HEK293 (cell line): ENCODE measurements around the gene SLX9.

Experiments used
- GLIS2 ChIP-seq: fragments of 450-650 bp; formaldehyde crosslinking; IDR thresholded peaks from 2 replicates; pipeline ENCODE4 v1.5.1; 2016; ENCODE audit warnings: missing biosample characterization, missing genetic modification characterization
- KLF8 ChIP-seq: fragments of 450-650 bp; formaldehyde crosslinking; IDR thresholded peaks from 2 replicates; pipeline ENCODE4 v1.5.1; 2016; ENCODE audit warnings: missing biosample characterization, missing genetic modification characterization
- ZBTB48 ChIP-seq: fragments of 450-650 bp; formaldehyde crosslinking; IDR thresholded peaks from 2 replicates; pipeline ENCODE4 v1.5.1; 2016; ENCODE audit warnings: missing biosample characterization, missing genetic modification characterization
- ZEB2 ChIP-seq: fragments of 450-650 bp; formaldehyde crosslinking; IDR thresholded peaks from 2 replicates; pipeline ENCODE4 v1.5.1; 2016; ENCODE audit warnings: missing biosample characterization, missing genetic modification characterization
- ZNF140 ChIP-seq: fragments of 450-650 bp; formaldehyde crosslinking; IDR thresholded peaks from 2 replicates; pipeline ENCODE4 v1.5.1; 2016; ENCODE audit warnings: missing biosample characterization, missing genetic modification characterization
- ZNF548 ChIP-seq: fragments of 450-650 bp; formaldehyde crosslinking; IDR thresholded peaks from 2 replicates; pipeline ENCODE4 v1.5.1; 2016; ENCODE audit warnings: missing biosample characterization, missing genetic modification characterization
- TF ChIP-seq, protein P1 (sequence below): fragments of 450-650 bp; formaldehyde crosslinking; conservative IDR thresholded peaks from 2 replicates; pipeline ENCODE4 v1.5.1; 2016; ENCODE audit warnings: low read depth, missing biosample characterization, missing genetic modification characterization
- TF ChIP-seq, protein P2 (sequence below): fragments of 450-650 bp; formaldehyde crosslinking; IDR thresholded peaks from 2 replicates; pipeline ENCODE4 v1.5.1; 2016; ENCODE audit warnings: missing biosample characterization, missing genetic modification characterization, low read depth

The SLX9 gene

DNA sequence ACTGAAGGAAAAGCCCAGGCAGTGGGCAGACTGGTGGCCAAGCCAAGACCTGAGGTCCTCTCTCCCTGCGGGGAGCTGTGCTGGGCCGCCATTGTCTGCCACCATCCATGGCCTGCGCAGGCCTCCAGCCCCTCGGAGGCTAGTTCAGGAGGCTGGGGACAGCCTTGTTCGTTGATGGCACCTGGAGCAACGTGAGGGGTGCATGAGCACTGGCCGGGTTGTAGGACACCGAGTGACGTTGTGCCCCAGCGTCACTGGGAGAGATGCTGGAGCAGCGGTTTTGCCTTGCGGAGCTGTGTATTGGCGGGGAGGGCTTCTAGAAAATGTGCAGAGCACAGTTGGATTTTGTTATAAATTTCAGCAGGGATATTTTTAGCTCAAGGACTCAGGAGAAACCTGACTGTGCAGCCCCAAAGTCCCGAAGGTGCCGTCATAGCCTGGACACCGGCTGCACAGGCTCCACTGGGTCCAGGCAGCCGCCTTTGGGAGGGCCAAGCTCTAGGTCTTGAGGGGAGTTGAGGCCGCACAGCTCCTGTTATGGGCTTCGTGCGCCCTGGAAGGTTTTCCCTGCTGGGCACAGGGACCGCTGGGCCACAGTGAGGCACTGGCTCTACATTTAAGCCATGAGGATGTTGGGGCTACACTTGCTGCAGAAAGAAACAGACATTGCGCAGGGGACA is 86.4 kb downstream of the SLX9 start (continued):
- TF ChIP-seq, protein P1, sequence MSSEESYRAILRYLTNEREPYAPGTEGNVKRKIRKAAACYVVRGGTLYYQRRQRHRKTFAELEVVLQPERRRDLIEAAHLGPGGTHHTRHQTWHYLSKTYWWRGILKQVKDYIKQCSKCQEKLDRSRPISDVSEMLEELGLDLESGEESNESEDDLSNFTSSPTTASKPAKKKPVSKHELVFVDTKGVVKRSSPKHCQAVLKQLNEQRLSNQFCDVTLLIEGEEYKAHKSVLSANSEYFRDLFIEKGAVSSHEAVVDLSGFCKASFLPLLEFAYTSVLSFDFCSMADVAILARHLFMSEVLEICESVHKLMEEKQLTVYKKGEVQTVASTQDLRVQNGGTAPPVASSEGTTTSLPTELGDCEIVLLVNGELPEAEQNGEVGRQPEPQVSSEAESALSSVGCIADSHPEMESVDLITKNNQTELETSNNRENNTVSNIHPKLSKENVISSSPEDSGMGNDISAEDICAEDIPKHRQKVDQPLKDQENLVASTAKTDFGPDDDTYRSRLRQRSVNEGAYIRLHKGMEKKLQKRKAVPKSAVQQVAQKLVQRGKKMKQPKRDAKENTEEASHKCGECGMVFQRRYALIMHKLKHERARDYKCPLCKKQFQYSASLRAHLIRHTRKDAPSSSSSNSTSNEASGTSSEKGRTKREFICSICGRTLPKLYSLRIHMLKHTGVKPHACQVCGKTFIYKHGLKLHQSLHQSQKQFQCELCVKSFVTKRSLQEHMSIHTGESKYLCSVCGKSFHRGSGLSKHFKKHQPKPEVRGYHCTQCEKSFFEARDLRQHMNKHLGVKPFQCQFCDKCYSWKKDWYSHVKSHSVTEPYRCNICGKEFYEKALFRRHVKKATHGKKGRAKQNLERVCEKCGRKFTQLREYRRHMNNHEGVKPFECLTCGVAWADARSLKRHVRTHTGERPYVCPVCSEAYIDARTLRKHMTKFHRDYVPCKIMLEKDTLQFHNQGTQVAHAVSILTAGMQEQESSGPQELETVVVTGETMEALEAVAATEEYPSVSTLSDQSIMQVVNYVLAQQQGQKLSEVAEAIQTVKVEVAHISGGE (tag by site-specific recombination): no peak
- no peak for TF ChIP-seq ZEB2
- no peak for TF ChIP-seq KLF8 (tag by site-specific recombination)
- no peak for TF ChIP-seq ZNF140 (tag by site-specific recombination)
- no peak for TF ChIP-seq GLIS2
- no peak for TF ChIP-seq ZBTB48 (tag by site-specific recombination)
- no peak for TF ChIP-seq ZNF548 (tag by site-specific recombination)
- TF ChIP-seq, protein P2, sequence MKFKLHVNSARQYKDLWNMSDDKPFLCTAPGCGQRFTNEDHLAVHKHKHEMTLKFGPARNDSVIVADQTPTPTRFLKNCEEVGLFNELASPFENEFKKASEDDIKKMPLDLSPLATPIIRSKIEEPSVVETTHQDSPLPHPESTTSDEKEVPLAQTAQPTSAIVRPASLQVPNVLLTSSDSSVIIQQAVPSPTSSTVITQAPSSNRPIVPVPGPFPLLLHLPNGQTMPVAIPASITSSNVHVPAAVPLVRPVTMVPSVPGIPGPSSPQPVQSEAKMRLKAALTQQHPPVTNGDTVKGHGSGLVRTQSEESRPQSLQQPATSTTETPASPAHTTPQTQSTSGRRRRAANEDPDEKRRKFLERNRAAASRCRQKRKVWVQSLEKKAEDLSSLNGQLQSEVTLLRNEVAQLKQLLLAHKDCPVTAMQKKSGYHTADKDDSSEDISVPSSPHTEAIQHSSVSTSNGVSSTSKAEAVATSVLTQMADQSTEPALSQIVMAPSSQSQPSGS (tag by site-specific recombination): no peak
